AG04450 (cell line): Measurements from ENCODE around the gene CASP1. TPM values are rescaled to one million over a fixed set of nuclear protein-coding genes. Genes with fewer than 3 reads are reported as not detected.

Experiments
- CTCF ChIA-PET: fragments of 300-600, 350-600 bp; formaldehyde crosslinking; extraction: SDS; loops from one replicate; lab custom pipeline; 2022; ENCODE audit warnings: antibody characterized with exemption, inconsistent platforms; lab: Charles Lee
- POLR2A ChIA-PET: fragments of 350-600 bp; formaldehyde crosslinking; extraction: SDS; loops from one replicate; lab custom pipeline; 2021; ENCODE audit warnings: antibody characterized with exemption, inconsistent platforms; lab: Yijun Ruan, JAX
- DNase-seq: peaks from one replicate; pipeline ENCODE4 v3.0.0-alpha.2; 2011; ENCODE audit warnings: low read depth, low spot score
- H3K27ac ChIP-seq: one replicate; pipeline ENCODE4 v1.5.1; 2012; ENCODE audit warnings: low read depth, low read length, control low read depth
- H3K27me3 ChIP-seq: one replicate; pipeline ENCODE4 v1.6.0; 2012; ENCODE audit warnings: low read length; ENCODE audit not compliant: control insufficient read depth, insufficient read depth
- H3K4me3 ChIP-seq: 2 replicates; pipeline ENCODE4 v1.5.1; 2011; ENCODE audit warnings: mild to moderate bottlenecking, low read depth, low read length, control low read depth
- H3K9me3 ChIP-seq: 2 replicates; pipeline ENCODE4 v1.5.1; 2012; ENCODE audit warnings: low read length; ENCODE audit not compliant: control insufficient read depth, insufficient read depth
- polyA plus RNA-seq: library from polyadenylated mRNA; depleted of rRNA; stranded (reverse); fragments of >200 nt; gene quantifications from 2 replicates; pipeline ENCODE4 v1.2.3, GENCODE V29; 2011
- TF ChIP-seq, protein P1 (sequence below): IDR thresholded peaks from 2 replicates; pipeline ENCODE4 v1.5.1; 2011; ENCODE audit warnings: low read depth, low read length, control low read depth, inconsistent platforms

The CASP1 gene
- polyA plus RNA-seq, 1 experiment, result 36.2 TPM

DNA sequence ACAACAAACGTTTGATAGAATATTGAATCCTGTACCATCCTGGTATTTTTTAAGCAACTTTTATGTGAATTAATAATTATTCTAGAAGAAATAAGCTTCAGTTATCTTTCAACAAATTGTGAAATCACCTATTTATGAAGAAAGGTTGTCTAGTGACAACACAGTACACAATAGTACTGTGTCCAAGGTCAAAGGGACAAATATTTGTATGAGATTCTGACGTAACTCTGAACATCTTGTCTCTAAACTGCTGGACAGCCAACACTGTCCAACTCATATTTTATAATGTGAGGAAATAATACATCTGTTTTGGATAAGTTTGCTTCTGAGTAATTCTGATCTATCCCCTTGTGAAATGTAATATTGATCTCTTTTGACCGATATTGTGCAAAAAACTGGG is 30.9 kb downstream of the CASP1 start:
- Histone ChIP-seq H3K9me3 (no peaks in the 10 kb centered on the region), H3K4me3 (no peak overlapping the region), H3K27me3 (no peaks in the 10 kb centered on the region), H3K27ac (no peak overlapping the region)
- DNase-seq, result no peak
- ChIA-PET POLR2A (no interaction called here), CTCF (no interaction called here)
- TF ChIP-seq, protein P1, sequence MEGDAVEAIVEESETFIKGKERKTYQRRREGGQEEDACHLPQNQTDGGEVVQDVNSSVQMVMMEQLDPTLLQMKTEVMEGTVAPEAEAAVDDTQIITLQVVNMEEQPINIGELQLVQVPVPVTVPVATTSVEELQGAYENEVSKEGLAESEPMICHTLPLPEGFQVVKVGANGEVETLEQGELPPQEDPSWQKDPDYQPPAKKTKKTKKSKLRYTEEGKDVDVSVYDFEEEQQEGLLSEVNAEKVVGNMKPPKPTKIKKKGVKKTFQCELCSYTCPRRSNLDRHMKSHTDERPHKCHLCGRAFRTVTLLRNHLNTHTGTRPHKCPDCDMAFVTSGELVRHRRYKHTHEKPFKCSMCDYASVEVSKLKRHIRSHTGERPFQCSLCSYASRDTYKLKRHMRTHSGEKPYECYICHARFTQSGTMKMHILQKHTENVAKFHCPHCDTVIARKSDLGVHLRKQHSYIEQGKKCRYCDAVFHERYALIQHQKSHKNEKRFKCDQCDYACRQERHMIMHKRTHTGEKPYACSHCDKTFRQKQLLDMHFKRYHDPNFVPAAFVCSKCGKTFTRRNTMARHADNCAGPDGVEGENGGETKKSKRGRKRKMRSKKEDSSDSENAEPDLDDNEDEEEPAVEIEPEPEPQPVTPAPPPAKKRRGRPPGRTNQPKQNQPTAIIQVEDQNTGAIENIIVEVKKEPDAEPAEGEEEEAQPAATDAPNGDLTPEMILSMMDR, result no peak

DNA sequence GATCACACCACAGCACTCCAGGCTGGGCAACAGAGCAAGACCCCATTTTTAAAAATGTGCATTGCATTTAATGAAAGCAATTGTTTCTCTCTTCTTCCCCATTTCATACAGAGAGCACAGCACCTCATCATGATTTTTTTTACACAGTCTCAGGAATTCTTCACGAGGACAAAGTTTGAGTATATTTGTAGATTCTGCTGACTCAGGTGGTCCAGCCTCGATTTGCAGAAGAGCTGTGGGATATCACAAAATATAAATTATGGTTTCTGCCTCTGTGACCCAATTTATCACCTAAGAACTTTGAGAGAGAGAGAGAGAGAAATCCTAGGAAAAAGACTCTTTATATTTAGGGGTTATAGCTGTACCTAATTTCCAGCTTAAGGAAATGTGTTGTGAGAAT is 31.8 kb downstream of the CASP1 start:
- ChIA-PET POLR2A (no interaction called here), CTCF (no interaction called here)
- Histone ChIP-seq H3K27me3 (no peaks in the 10 kb centered on the region), H3K27ac (no peak overlapping the region), H3K4me3 (no peak overlapping the region), H3K9me3 (no peaks in the 10 kb centered on the region)
- DNase-seq, result no peak
- TF ChIP-seq, protein P1, result no peak

DNA sequence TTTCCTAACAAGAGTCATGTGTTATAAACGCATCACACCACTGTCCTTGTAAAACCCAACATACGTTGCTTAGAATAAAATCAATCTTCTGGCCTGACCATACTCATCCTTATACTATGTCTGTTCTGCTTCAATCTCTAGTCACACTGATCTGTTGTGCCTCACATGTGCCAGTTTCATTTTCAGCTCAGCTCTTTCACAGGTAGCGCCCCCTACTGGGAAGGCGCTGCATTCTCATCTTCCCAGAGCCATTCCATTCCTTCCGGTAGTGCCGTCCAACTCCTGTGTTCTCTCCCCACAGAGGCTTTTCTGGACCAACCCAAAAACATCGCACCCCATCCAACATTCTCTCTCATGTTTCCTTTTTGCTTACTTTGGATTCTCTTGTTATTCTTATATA is 34.1 kb downstream of the CASP1 start:
- no peak for DNase-seq
- TF ChIP-seq, protein P1, result peak; percentile 38; the same call in 1 of the 2 replicates
- ChIA-PET POLR2A (no interaction called here), CTCF (no interaction called here)
- Histone ChIP-seq H3K27ac (no peak overlapping the region), H3K9me3 (no peaks in the 10 kb centered on the region), H3K4me3 (no peak overlapping the region), H3K27me3 (no peaks in the 10 kb centered on the region)

DNA sequence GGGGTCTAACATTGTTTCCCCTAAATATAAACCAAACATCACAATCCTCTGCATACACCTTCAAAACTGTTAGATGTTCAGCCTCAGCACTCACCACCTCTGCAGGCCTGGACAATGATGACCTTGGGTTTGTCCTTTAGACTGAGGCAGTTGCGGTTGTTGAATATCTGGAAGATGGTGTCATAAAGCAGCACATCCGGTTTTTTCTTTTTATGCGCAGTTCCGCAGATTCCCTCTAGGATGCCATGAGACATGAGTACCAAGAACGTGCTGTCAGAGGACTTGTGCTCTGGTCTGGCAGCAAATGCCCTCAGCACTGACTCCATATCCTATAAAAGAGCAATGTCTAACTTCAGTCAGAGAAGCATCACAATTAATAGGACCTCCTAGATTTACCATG is 34.8 kb downstream of the CASP1 start:
- TF ChIP-seq, protein P1, result no peak
- ChIA-PET POLR2A (no interaction called here), CTCF (no interaction called here)
- no peak overlapping the region for H3K27ac ChIP-seq
- no peak overlapping the region for H3K4me3 ChIP-seq
- no peak for DNase-seq
- H3K27me3 ChIP-seq, result no peaks in the 10 kb centered on the region
- H3K9me3 ChIP-seq, result no peaks in the 10 kb centered on the region

DNA sequence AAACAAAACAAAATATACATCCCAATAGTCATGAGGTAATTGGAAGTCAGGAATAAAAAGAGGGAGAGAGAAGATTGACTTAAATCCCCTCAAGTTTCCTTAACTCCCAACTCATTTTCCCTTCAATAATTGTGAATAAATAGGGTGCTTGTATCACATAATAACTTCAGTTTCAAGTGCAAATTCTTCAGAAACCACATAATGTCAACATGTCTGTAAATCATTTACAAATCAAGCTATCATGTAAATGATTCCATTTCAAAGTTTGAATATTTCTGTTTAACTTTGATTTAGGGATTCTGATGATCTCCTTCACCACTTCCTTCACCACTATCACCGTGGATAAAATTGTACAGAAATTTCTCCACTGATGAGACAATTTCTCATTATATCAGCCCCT is 35.2 kb downstream of the CASP1 start:
- DNase-seq, result no peak
- CTCF ChIA-PET, result interaction anchor here (0.6 kb wide), 1 partner anchor 23 kb away, joined by 3 read pairs; no protein-coding TSS in a partner anchor
- no peaks in the 10 kb centered on the region for H3K27me3 ChIP-seq
- no peaks in the 10 kb centered on the region for H3K9me3 ChIP-seq
- TF ChIP-seq, protein P1, result no peak
- H3K27ac ChIP-seq, result no peak overlapping the region
- POLR2A ChIA-PET, result no interaction called here
- H3K4me3 ChIP-seq, result no peak overlapping the region
